B cell (primary cell): ENCODE results near the gene OPN4. TPM values are rescaled to one million over a fixed set of nuclear protein-coding genes. Genes with fewer than 3 reads are reported as not detected.

Experiments
- ATAC-seq: fragments of 200-7000 bp; cut with Tn5 transposase; one replicate; pipeline ENCODE4 v1.10.0; 2021; ENCODE audit warnings: low read depth, mild to moderate bottlenecking, moderate number of reproducible peaks, moderate library complexity
- CTCF ChIA-PET: fragments of 350-600 bp; sonication (Branson Sonifier 250); formaldehyde crosslinking; loops from one replicate; lab custom pipeline; 2021; ENCODE audit warnings: antibody characterized with exemption, inconsistent platforms; lab: Charles Lee
- POLR2A ChIA-PET: fragments of 350-600 bp; sonication (Branson Sonifier 250); formaldehyde crosslinking; loops from one replicate; lab custom pipeline; 2021; ENCODE audit warnings: antibody characterized with exemption; lab: Charles Lee
- DNase-seq: peaks from one replicate; pipeline ENCODE4 v3.0.0; 2013
- H2AFZ ChIP-seq: 2 replicates; pipeline ENCODE4 v1.6.1; 2012; ENCODE audit warnings: mild to moderate bottlenecking, low read depth, low read length; ENCODE audit not compliant: insufficient read depth, poor library complexity, severe bottlenecking
- H3K27ac ChIP-seq, 2 donors: 1 replicate in 1 of 2; 2 replicates in 1 of 2; pipeline ENCODE4 v1.5.1; 2012 to 2013; ENCODE audit warnings: low read length in 2 of 2, mild to moderate bottlenecking in 2 of 2, moderate library complexity in 1 of 2
- H3K27me3 ChIP-seq, 4 experiments: fragments of 200-600 bp in 1 of 4; sonication (generic) in 1 of 4; replicated peaks in 1 of 4; 1 replicate in 2 of 4; 2 replicates in 2 of 4; pipeline versions ENCODE4 v1.6.1 to v1.7.0; 2013 to 2016; ENCODE audit warnings: low read length in 3 of 4, mild to moderate bottlenecking in 2 of 4, mixed read lengths in 1 of 4, moderate library complexity in 1 of 4; ENCODE audit not compliant: insufficient read depth in 4 of 4, control insufficient read depth in 3 of 4; ENCODE audit errors: control extremely low read depth in 1 of 4
- H3K36me3 ChIP-seq, 2 experiments: replicated peaks in 1 of 2; 1 replicate in 1 of 2; 2 replicates in 1 of 2; pipeline versions ENCODE4 v1.6.1 to v1.7.1; 2013; ENCODE audit warnings: low read length in 1 of 2; ENCODE audit not compliant: insufficient read depth in 2 of 2, control insufficient read depth in 1 of 2; ENCODE audit errors: control extremely low read depth in 1 of 2, extremely low read depth in 1 of 2
- H3K4me1 ChIP-seq, 2 donors: fragments of 200-600 bp in 1 of 2; sonication (generic) in 1 of 2; 1 replicate in 1 of 2; 2 replicates in 1 of 2; pipeline versions ENCODE4 v1.5.1 to v1.6.1; 2013 to 2017; ENCODE audit warnings: low read length in 2 of 2; ENCODE audit not compliant: control insufficient read depth in 2 of 2, insufficient read depth in 2 of 2
- H3K4me2 ChIP-seq: replicated peaks from 2 replicates; pipeline ENCODE3; 2012; ENCODE audit warnings: mild to moderate bottlenecking, low read depth, low read length; ENCODE audit not compliant: poor library complexity, severe bottlenecking
- H3K4me3 ChIP-seq, 5 experiments: fragments of 200-600 bp in 1 of 5; sonication (generic) in 1 of 5; 1 replicate in 3 of 5; 2 replicates in 2 of 5; pipeline versions ENCODE4 v1.5.1 to v1.7.0; 2011 to 2016; ENCODE audit warnings: low read length in 4 of 5, mild to moderate bottlenecking in 4 of 5, low read depth in 2 of 5, control low read depth in 1 of 5, moderate library complexity in 1 of 5; ENCODE audit not compliant: insufficient read depth in 1 of 5; ENCODE audit errors: control extremely low read depth in 1 of 5, extremely low read depth in 1 of 5
- H3K79me2 ChIP-seq: fragments of 200-600 bp; sonication (generic); one replicate; pipeline ENCODE4 v1.6.0; 2016; ENCODE audit warnings: low read length; ENCODE audit not compliant: control insufficient read depth, insufficient read depth
- H3K9ac ChIP-seq: fragments of 200-600 bp; sonication (generic); 2 replicates; pipeline ENCODE4 v1.6.1; 2017; ENCODE audit warnings: mild to moderate bottlenecking, low read length, moderate library complexity
- H3K9me3 ChIP-seq, 3 donors: one replicate each; pipeline versions ENCODE4 v1.6.1 to v1.7.1; 2013; ENCODE audit warnings: low read length in 2 of 3; ENCODE audit not compliant: control insufficient read depth in 2 of 3, insufficient read depth in 1 of 3; ENCODE audit errors: control extremely low read depth in 1 of 3
- H4K20me1 ChIP-seq: 2 replicates; pipeline ENCODE4 v1.6.0; 2012; ENCODE audit warnings: mild to moderate bottlenecking, low read length; ENCODE audit not compliant: insufficient read depth, control insufficient read depth, poor library complexity, severe bottlenecking
- H3K27ac Mint-ChIP-seq: one replicate; pipeline ENCODE4 v1.8.0; 2021; ENCODE audit warnings: mixed read lengths
- H3K27me3 Mint-ChIP-seq: one replicate; pipeline ENCODE4 v1.8.0; 2021; ENCODE audit warnings: mixed read lengths
- H3K4me1 Mint-ChIP-seq: one replicate; pipeline ENCODE4 v1.8.0; 2021; ENCODE audit warnings: mixed read lengths
- H3K4me3 Mint-ChIP-seq: one replicate; pipeline ENCODE4 v1.8.0; 2021; ENCODE audit warnings: mixed read lengths
- H3K9me3 Mint-ChIP-seq: one replicate; pipeline ENCODE4 v1.8.0; 2022; ENCODE audit warnings: mixed read lengths; ENCODE audit not compliant: insufficient read depth
- EZH2 ChIP-seq: IDR thresholded peaks from 2 replicates; pipeline ENCODE4 v1.6.1; 2012; ENCODE audit warnings: borderline replicate concordance, low read depth, mild to moderate bottlenecking, moderate library complexity, low read length; ENCODE audit not compliant: insufficient read depth, poor library complexity, severe bottlenecking
- WGBS: methylation state at CpG from one replicate; pipeline ENCODE4 v1.1.5; 2013; ENCODE audit warnings: missing lambda C conversion rate; ENCODE audit not compliant: insufficient coverage; 5-methylcytosine and 5-hydroxymethylcytosine counted together
- intact Hi-C: fragments of 100-400 bp; cut with micrococcal nuclease; formaldehyde crosslinking; loops from one replicate; pipeline ENCODE4 v1.10.0; 2022
- polyA plus RNA-seq: library from polyadenylated mRNA; depleted of rRNA; stranded (reverse); fragments of >200 nt; gene quantifications from 2 replicates; pipeline ENCODE4 v1.2.3, GENCODE V29; 2012
- total RNA-seq, 2 donors: library from RNA; stranded (reverse); fragments of 120-200 nt in 1 of 2; gene quantifications; 1 replicate in 1 of 2; 2 replicates in 1 of 2; pipeline versions ENCODE4 v1.2.3 to v1.2.4, GENCODE V29; 2013 to 2022
- TF ChIP-seq, protein P1 (sequence below): fragments of 200-600 bp; IDR thresholded peaks from one replicate; pipeline ENCODE4 v1.8.0; 2022; ENCODE audit warnings: antibody characterized with exemption, mild to moderate bottlenecking

Gene OPN4
- total and polyA plus RNA-seq, 2 donors (not counting 1 experiment from before 2014, with no cell fraction given) = not detected

DNA sequence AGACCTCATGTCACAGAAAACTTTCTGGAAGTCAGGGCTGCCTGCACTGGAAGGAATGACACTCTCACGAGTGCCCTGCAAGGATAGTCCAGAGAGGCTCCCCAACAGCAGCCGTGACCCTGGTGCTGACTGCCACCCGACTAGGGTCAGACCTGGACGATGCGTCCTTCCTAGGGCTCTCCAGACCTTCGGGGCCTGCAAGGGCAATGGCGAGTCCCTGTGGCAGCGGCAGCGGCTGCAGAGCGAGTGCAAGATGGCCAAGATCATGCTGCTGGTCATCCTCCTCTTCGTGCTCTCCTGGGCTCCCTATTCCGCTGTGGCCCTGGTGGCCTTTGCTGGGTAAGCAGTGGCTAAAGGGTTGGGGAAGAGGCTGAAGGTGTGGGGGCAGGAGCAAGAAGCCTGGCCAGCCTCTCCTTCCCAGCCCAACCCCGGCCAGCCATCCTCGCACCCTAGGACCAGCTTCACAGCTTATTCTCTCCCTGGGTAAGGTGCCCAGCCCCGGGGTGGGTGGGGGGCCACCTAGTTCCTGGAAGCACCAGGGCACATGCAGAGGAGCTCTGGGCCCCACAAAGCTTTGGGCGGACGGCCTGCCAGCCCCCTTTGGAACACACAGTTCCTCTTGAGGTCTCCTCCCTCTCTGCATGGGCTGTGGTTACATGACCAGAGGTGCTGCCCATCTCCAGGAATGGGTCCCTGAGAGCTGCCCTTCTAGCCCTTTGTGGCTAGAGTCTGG, 5.5 kb downstream of the OPN4 start:
- H3K4me3 ChIP-seq = no peak overlapping the region
- POLR2A ChIA-PET = no interaction called here
- no peaks in the 10 kb centered on the region for H3K4me1 ChIP-seq
- H3K4me2 ChIP-seq = no peak overlapping the region
- H3K27ac ChIP-seq = no peak overlapping the region
- TF ChIP-seq, protein P1, sequence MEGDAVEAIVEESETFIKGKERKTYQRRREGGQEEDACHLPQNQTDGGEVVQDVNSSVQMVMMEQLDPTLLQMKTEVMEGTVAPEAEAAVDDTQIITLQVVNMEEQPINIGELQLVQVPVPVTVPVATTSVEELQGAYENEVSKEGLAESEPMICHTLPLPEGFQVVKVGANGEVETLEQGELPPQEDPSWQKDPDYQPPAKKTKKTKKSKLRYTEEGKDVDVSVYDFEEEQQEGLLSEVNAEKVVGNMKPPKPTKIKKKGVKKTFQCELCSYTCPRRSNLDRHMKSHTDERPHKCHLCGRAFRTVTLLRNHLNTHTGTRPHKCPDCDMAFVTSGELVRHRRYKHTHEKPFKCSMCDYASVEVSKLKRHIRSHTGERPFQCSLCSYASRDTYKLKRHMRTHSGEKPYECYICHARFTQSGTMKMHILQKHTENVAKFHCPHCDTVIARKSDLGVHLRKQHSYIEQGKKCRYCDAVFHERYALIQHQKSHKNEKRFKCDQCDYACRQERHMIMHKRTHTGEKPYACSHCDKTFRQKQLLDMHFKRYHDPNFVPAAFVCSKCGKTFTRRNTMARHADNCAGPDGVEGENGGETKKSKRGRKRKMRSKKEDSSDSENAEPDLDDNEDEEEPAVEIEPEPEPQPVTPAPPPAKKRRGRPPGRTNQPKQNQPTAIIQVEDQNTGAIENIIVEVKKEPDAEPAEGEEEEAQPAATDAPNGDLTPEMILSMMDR = no peak
- TF ChIP-seq EZH2 = no peak
- WGBS = 86% methylated on average over 13 of the region's 17 CpGs
- H3K9ac ChIP-seq = no peak overlapping the region
- H3K79me2 ChIP-seq = no peaks in the 10 kb centered on the region
- Mint-ChIP-seq H3K27me3 (peaks cover 5% of the 10 kb centered on the region), H3K9me3 (no peaks in the 10 kb centered on the region), H3K4me3 (no peak overlapping the region), H3K27ac (no peak overlapping the region), H3K4me1 (no peaks in the 10 kb centered on the region)
- ATAC-seq = no peak
- no peaks in the 10 kb centered on the region for H3K9me3 ChIP-seq
- no peaks in the 10 kb centered on the region for H4K20me1 ChIP-seq
- H3K27me3 ChIP-seq = no peaks in the 10 kb centered on the region
- CTCF ChIA-PET = no interaction called here
- DNase-seq = no peak
- no peaks in the 10 kb centered on the region for H3K36me3 ChIP-seq
- intact Hi-C loops = no loop called here
- no peak overlapping the region for H2AFZ ChIP-seq

DNA sequence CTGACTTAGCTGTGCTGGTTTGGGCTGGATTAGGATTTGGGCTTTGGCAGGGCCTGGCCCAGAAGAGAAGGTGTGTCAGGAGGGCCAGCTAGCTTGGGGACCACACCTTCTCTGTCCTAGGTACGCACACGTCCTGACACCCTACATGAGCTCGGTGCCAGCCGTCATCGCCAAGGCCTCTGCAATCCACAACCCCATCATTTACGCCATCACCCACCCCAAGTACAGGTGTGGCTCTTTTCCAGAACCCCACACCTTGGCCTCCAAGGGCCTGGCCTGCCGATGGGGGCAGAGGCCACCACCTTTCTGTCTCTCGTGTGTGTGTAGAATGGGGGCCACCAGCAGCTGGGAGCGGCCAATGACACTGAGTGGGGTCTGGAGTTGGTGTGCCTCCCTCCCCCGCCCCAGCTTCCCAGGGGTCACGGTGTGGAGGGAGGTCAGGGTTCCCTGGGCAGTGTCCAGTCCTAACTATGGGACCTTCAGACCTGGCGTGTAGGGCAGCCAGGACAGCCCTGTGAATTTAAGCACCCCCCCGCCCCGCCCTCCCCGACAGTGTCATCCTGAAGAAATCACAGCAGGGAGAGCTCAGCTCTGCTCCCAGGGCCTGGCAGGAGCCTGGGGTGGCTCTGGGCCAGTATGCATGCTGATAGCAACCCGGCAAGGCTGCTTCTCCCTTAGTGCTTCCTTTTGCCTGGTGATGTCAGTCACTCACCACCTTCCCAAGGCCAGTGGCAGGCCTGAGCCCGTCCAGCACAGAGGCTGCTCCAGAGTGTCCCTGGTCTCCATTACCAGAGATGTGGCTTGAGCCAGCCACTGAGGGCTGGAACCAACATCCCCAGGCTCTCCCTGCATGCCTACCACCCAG, 7.0 kb downstream of the OPN4 start:
- Histone ChIP-seq H3K36me3 (no peaks in the 10 kb centered on the region), H3K9me3 (no peaks in the 10 kb centered on the region), H3K4me1 (no peaks in the 10 kb centered on the region), H3K79me2 (no peaks in the 10 kb centered on the region), H4K20me1 (no peaks in the 10 kb centered on the region), H3K27ac (no peak overlapping the region), H3K4me3 (no peak overlapping the region), H3K9ac (no peak overlapping the region), H2AFZ (no peak overlapping the region), H3K27me3 (no peaks in the 10 kb centered on the region), H3K4me2 (no peak overlapping the region)
- TF ChIP-seq, protein P1 = no peak
- TF ChIP-seq EZH2 = no peak
- peaks cover 5% of the 10 kb centered on the region for H3K27me3 Mint-ChIP-seq
- no peak overlapping the region for H3K27ac Mint-ChIP-seq
- ChIA-PET CTCF (interaction anchor here (0.6 kb wide), 1 partner anchor 48 kb away, joined by 3 read pairs; no protein-coding TSS in a partner anchor), POLR2A (interaction anchor here (0.6 kb wide), 1 partner anchor 136 kb away, joined by 4 read pairs; no protein-coding TSS in a partner anchor)
- intact Hi-C loops = no loop called here
- H3K4me1 Mint-ChIP-seq = no peaks in the 10 kb centered on the region
- no peak overlapping the region for H3K4me3 Mint-ChIP-seq
- H3K9me3 Mint-ChIP-seq = no peaks in the 10 kb centered on the region
- ATAC-seq (no peak), DNase-seq (no peak)
- 92% methylated on average over 12 of the region's 17 CpGs for WGBS
